Activated CD4-positive, CD25-positive, alpha-beta regulatory T cell treated with anti-CD3 and anti-CD28 coated beads, Interleukin-2, amount 50 U/mL, for 24 hours (primary cell): ENCODE data around the gene DTL.
A peak's percentile ranks its signal among the peaks of the same experiment; 100 is the strongest.
"Not testable (repeated sequence)": the region's sequence is repeated elsewhere in the genome, so short reads cannot be mapped to it uniquely, and the experiment has no call there.

Experiments
- ATAC-seq, 2 donors: fragments of 150-1000 bp; cut with Tn5 transposase; one replicate each; pipeline ENCODE4 v1.10.0; 2021; ENCODE audit warnings: mild to moderate bottlenecking in 1 of 2, moderate library complexity in 1 of 2

The DTL gene

GRCh38 chr1:212035123-212035834 is at the start of gene DTL, which contains the start of gene INTS7:
Gene DTL, plus strand, starts transcription at chr1:212035748. Its CDS starts 143 bp downstream, at chr1:212035891.
Gene INTS7, minus strand, starts transcription at chr1:212035557. Its CDS starts 120 bp downstream, at chr1:212035437.
- ATAC-seq = peak; percentile 82 to 86

- no peak for ATAC-seq
Observed at GRCh38 chr1:211986628-211987254, 48.8 kb upstream of the DTL start.

- ATAC-seq = no peak
Observed at GRCh38 chr1:211991695-211992094, 43.9 kb upstream of the DTL start.

GRCh38 chr1:211997426-211997825 is 38.1 kb upstream of the DTL start:
- ATAC-seq = not testable (repeated sequence)

- no peak for ATAC-seq
Observed at GRCh38 chr1:212002536-212002935, 33.0 kb upstream of the DTL start.

GRCh38 chr1:212004895-212005608 is 30.5 kb upstream of the DTL start:
- ATAC-seq = no peak

GRCh38 chr1:212007178-212007577 is 28.4 kb upstream of the DTL start:
- ATAC-seq = no peak

GRCh38 chr1:212007886-212008285 is 27.7 kb upstream of the DTL start:
- no peak for ATAC-seq

GRCh38 chr1:212009561-212009960 is 26.0 kb upstream of the DTL start:
- ATAC-seq = no peak

GRCh38 chr1:212010004-212010403 is 25.5 kb upstream of the DTL start:
- no peak for ATAC-seq

GRCh38 chr1:212012034-212012740 is 23.4 kb upstream of the DTL start:
- peak; percentile 88 to 90 for ATAC-seq

- ATAC-seq = no peak
Observed at GRCh38 chr1:212013672-212014071, 21.9 kb upstream of the DTL start.

- no peak for ATAC-seq
Observed at GRCh38 chr1:212020975-212021374, 14.6 kb upstream of the DTL start.

GRCh38 chr1:212021563-212021962 is 14.0 kb upstream of the DTL start:
- no peak for ATAC-seq

- ATAC-seq = not testable (repeated sequence)
Observed at GRCh38 chr1:212022908-212023307, 12.6 kb upstream of the DTL start.

- ATAC-seq = no peak
Observed at GRCh38 chr1:212024469-212025149, 10.9 kb upstream of the DTL start.

GRCh38 chr1:212027727-212028126 is 7.8 kb upstream of the DTL start:
- not testable (repeated sequence) for ATAC-seq

- ATAC-seq = no peak
Observed at GRCh38 chr1:212030936-212031528, 4.5 kb upstream of the DTL start.

GRCh38 chr1:212034516-212035122 is 929 bp upstream of the DTL start:
- ATAC-seq = no peak

GRCh38 chr1:212035835-212036605 is 472 bp downstream of the DTL start:
- peak; percentile 3 to 7 for ATAC-seq

- no peak for ATAC-seq
Observed at GRCh38 chr1:212037900-212038299, 2.4 kb downstream of the DTL start.
